ENCODE measurements around the gene KCNC3. TPM values are rescaled to one million over a fixed set of nuclear protein-coding genes. Genes with fewer than 3 reads are reported as not detected.

Gene KCNC3
- polyA plus RNA-seq, 1 donor from 2014 or later = 0.97 TPM

DNA sequence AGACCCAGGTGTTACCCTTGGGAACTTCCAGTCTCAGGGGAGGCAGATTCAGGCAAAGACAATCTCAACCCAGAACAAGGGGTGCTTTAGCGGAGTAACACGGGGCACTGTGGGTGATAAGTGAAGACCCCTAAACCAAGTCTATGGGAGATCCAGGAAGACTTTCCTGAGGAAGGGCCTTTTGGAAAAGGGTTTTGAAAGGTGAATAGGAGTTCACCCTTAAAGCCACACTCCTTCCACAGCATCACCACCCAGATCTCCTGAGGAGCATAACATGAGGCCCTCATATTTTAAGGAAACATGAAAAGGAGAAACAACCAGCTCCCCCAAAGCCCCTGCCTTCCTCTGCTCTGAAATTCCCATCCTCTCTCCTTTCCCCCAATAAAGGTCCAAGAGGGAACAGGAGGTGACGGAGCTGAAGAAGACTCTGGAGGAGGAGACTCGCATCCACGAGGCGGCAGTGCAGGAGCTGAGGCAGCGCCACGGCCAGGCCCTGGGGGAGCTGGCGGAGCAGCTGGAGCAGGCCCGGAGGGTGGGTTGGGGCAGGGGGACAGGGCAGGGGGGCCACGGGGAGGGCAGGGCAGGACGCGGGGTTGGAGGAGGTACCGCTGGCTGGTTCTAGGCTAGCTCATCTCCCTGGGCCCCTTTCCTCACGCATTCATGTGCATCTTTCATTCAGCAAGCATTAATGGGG, 52.7 kb downstream of the KCNC3 start:
- no peak overlapping the region for H3K4me3 ChIP-seq (ENCODE audit: low read length)
- H3K36me3 ChIP-seq (ENCODE audit: insufficient read depth, low read length) = no peaks in the 10 kb centered on the region
- H3K9ac ChIP-seq (ENCODE audit: low read length) = no peak overlapping the region
- H3K4me2 ChIP-seq (ENCODE audit: low read length) = no peak overlapping the region
- no peaks in the 10 kb centered on the region for H4K20me1 ChIP-seq (ENCODE audit: insufficient read depth)
- H3F3A ChIP-seq (ENCODE audit: insufficient read depth, low read length, poor library complexity, severe bottlenecking) = no peaks in the 10 kb centered on the region
- TF ChIP-seq EZH2 (IDR thresholded peaks at IDR 0.05; ENCODE audit: borderline replicate concordance, insufficient read depth, low read length, poor library complexity, severe bottlenecking) = no peak
- H3K27ac ChIP-seq (ENCODE audit: low read length) = no peak overlapping the region
- no peaks in the 10 kb centered on the region for H3K9me2 ChIP-seq (ENCODE audit: insufficient read depth, low read length)
- no peaks in the 10 kb centered on the region for H3K9me3 ChIP-seq (ENCODE audit: low read length)
- no peaks in the 10 kb centered on the region for H3K79me2 ChIP-seq (replicated peaks; ENCODE audit: insufficient read depth, low read length)
- H3K27me3 ChIP-seq (ENCODE audit: insufficient read depth, low read depth, low read length) = no peaks in the 10 kb centered on the region
- H2AFZ ChIP-seq (ENCODE audit: low read depth, low read length) = no peak overlapping the region

DNA sequence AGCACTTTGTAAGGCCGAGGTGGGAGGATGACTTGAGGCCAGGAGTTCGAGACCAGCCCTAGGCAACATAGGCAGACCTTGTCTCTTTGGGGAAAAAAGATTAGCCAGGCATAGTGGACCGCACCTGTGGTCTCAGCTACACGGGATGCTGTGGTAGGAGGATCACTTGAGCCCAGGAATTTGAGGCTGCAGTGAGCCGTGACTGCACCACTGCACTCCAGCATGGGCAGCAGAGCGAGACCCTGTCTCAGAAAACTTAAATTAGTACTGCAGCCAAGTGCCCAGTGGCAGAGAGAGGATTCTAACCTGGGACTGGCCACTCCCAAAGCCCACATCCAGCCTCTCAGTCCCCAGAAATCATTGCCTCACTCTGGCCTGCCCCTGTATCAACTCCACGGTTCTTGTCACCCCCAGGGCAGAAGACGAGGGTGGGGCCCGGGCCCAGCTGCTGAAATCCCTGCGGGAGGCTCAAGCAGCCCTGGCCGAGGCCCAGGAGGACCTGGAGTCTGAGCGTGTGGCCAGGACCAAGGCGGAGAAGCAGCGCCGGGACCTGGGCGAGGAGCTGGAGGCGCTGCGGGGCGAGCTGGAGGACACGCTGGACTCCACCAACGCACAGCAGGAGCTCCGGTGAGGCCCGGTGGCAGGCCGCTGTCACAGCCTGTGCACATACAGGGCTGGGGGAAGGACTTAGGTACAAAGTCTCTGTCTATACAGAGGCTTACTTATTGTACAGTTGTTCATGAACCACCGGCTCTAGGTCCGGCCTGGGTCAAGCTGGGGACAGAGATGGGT, 53.4 kb downstream of the KCNC3 start:
- no peaks in the 10 kb centered on the region for H3K79me2 ChIP-seq (replicated peaks; ENCODE audit: insufficient read depth, low read length)
- TF ChIP-seq RAD21 (conservative IDR thresholded peaks at IDR 0.05) (no peak), POLR2AphosphoS5 (IDR thresholded peaks at IDR 0.05) (no peak), EZH2 (IDR thresholded peaks at IDR 0.05; ENCODE audit: borderline replicate concordance, insufficient read depth, low read length, poor library complexity, severe bottlenecking) (no peak), EP300 (conservative IDR thresholded peaks at IDR 0.05; ENCODE audit: poor library complexity, severe bottlenecking) (no peak), SMC3 (conservative IDR thresholded peaks at IDR 0.05; ENCODE audit: poor library complexity) (no peak)
- no peaks in the 10 kb centered on the region for H3K9me3 ChIP-seq (ENCODE audit: low read length)
- H4K20me1 ChIP-seq (ENCODE audit: insufficient read depth) = no peaks in the 10 kb centered on the region
- H3F3A ChIP-seq (ENCODE audit: insufficient read depth, low read length, poor library complexity, severe bottlenecking) = no peaks in the 10 kb centered on the region
- no peak overlapping the region for H2AFZ ChIP-seq (ENCODE audit: low read depth, low read length)
- no peaks in the 10 kb centered on the region for H3K27me3 ChIP-seq (ENCODE audit: insufficient read depth, low read depth, low read length)
- H3K27ac ChIP-seq (ENCODE audit: low read length) = no peak overlapping the region
- no peak overlapping the region for H3K9ac ChIP-seq (ENCODE audit: low read length)
- no peak overlapping the region for H3K4me3 ChIP-seq (ENCODE audit: low read length)
- H3K36me3 ChIP-seq (ENCODE audit: insufficient read depth, low read length) = no peaks in the 10 kb centered on the region
- H3K4me2 ChIP-seq (ENCODE audit: low read length) = no peak overlapping the region
- no peaks in the 10 kb centered on the region for H3K9me2 ChIP-seq (ENCODE audit: insufficient read depth, low read length)

DNA sequence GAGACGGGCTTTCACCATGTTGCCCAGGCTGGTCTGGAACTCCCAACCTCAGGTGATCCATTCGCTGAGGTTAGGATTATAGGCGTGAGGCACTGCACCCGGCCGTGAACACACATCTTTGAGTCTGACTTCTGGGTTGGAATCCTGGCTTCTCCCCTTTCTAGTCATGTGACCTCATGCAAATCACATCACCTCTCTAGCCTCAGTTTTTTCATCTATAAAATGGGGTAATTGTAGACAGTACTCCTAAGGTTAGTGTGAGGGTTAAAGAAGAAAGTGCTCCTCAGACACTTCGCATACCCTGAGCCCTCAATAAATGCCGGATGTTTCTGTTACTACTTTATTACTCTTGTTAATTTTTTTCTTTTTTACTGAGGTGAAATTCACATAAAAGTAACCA, 55.4 kb downstream of the KCNC3 start:
- Histone ChIP-seq H3F3A (ENCODE audit: insufficient read depth, low read length, poor library complexity, severe bottlenecking) (no peaks in the 10 kb centered on the region), H3K27me3 (ENCODE audit: insufficient read depth, low read depth, low read length) (no peaks in the 10 kb centered on the region), H3K9ac (ENCODE audit: low read length) (no peak overlapping the region), H3K79me2 (replicated peaks; ENCODE audit: insufficient read depth, low read length) (no peaks in the 10 kb centered on the region), H3K9me3 (ENCODE audit: low read length) (no peaks in the 10 kb centered on the region), H3K9me2 (ENCODE audit: insufficient read depth, low read length) (no peaks in the 10 kb centered on the region), H3K36me3 (ENCODE audit: insufficient read depth, low read length) (no peaks in the 10 kb centered on the region), H3K27ac (ENCODE audit: low read length) (no peak overlapping the region), H3K4me2 (ENCODE audit: low read length) (no peak overlapping the region), H3K4me3 (ENCODE audit: low read length) (no peak overlapping the region), H4K20me1 (ENCODE audit: insufficient read depth) (no peaks in the 10 kb centered on the region), H2AFZ (ENCODE audit: low read depth, low read length) (no peak overlapping the region)
- TF ChIP-seq, protein P1, sequence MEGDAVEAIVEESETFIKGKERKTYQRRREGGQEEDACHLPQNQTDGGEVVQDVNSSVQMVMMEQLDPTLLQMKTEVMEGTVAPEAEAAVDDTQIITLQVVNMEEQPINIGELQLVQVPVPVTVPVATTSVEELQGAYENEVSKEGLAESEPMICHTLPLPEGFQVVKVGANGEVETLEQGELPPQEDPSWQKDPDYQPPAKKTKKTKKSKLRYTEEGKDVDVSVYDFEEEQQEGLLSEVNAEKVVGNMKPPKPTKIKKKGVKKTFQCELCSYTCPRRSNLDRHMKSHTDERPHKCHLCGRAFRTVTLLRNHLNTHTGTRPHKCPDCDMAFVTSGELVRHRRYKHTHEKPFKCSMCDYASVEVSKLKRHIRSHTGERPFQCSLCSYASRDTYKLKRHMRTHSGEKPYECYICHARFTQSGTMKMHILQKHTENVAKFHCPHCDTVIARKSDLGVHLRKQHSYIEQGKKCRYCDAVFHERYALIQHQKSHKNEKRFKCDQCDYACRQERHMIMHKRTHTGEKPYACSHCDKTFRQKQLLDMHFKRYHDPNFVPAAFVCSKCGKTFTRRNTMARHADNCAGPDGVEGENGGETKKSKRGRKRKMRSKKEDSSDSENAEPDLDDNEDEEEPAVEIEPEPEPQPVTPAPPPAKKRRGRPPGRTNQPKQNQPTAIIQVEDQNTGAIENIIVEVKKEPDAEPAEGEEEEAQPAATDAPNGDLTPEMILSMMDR (IDR thresholded peaks at IDR 0.05; ENCODE audit: poor library complexity, severe bottlenecking) = no peak
- TF ChIP-seq EZH2 (IDR thresholded peaks at IDR 0.05; ENCODE audit: borderline replicate concordance, insufficient read depth, low read length, poor library complexity, severe bottlenecking) = no peak
- no peak for TF ChIP-seq SMC3 (conservative IDR thresholded peaks at IDR 0.05; ENCODE audit: poor library complexity)
- no peak for TF ChIP-seq EP300 (conservative IDR thresholded peaks at IDR 0.05; ENCODE audit: poor library complexity, severe bottlenecking)
- TF ChIP-seq, protein P2, sequence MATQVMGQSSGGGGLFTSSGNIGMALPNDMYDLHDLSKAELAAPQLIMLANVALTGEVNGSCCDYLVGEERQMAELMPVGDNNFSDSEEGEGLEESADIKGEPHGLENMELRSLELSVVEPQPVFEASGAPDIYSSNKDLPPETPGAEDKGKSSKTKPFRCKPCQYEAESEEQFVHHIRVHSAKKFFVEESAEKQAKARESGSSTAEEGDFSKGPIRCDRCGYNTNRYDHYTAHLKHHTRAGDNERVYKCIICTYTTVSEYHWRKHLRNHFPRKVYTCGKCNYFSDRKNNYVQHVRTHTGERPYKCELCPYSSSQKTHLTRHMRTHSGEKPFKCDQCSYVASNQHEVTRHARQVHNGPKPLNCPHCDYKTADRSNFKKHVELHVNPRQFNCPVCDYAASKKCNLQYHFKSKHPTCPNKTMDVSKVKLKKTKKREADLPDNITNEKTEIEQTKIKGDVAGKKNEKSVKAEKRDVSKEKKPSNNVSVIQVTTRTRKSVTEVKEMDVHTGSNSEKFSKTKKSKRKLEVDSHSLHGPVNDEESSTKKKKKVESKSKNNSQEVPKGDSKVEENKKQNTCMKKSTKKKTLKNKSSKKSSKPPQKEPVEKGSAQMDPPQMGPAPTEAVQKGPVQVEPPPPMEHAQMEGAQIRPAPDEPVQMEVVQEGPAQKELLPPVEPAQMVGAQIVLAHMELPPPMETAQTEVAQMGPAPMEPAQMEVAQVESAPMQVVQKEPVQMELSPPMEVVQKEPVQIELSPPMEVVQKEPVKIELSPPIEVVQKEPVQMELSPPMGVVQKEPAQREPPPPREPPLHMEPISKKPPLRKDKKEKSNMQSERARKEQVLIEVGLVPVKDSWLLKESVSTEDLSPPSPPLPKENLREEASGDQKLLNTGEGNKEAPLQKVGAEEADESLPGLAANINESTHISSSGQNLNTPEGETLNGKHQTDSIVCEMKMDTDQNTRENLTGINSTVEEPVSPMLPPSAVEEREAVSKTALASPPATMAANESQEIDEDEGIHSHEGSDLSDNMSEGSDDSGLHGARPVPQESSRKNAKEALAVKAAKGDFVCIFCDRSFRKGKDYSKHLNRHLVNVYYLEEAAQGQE (IDR thresholded peaks at IDR 0.05; ENCODE audit: borderline replicate concordance) = no peak
- TF ChIP-seq POLR2AphosphoS5 (IDR thresholded peaks at IDR 0.05) = no peak
- no peak for TF ChIP-seq RAD21 (conservative IDR thresholded peaks at IDR 0.05)
- TF ChIP-seq MXI1 (conservative IDR thresholded peaks at IDR 0.05; ENCODE audit: poor library complexity, severe bottlenecking) = no peak
- no peak for TF ChIP-seq TAF1 (IDR thresholded peaks at IDR 0.05; ENCODE audit: low read depth)
